IPS-NIHi11 (cell line): Measurements from ENCODE around the gene PHACTR1.
A peak's percentile ranks its signal among the peaks of the same experiment; 100 is the strongest.

Source experiments
- DNase-seq: peaks from one replicate; pipeline ENCODE4 v3.0.0; 2012; ENCODE audit warnings: mixed read lengths, low spot score

The PHACTR1 gene

GRCh38 chr6:13030396-13030795 is 313.8 kb downstream of the PHACTR1 start:
- DNase-seq, result no peak

DNA sequence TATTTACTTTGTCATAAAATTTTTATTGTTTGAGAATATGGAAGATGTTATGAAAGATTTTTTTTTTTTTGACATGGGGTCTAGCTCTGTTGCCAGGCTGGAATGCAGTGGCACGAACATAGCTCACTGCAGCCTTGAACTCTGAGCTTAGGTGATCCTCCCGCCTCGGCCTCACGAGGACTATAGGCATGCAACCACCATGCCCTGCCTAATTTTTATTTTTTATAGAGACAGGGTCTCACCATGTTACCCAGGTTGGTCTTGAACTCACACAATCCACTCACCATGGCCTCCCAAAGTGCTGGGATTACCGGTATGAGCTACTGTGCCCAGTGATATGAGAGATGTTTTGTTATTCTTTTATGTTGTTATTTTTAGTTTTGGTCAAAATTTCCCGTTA is 316.0 kb downstream of the PHACTR1 start:
- DNase-seq, result no peak

GRCh38 chr6:13033145-13033544 is 316.6 kb downstream of the PHACTR1 start:
- no peak for DNase-seq

DNA sequence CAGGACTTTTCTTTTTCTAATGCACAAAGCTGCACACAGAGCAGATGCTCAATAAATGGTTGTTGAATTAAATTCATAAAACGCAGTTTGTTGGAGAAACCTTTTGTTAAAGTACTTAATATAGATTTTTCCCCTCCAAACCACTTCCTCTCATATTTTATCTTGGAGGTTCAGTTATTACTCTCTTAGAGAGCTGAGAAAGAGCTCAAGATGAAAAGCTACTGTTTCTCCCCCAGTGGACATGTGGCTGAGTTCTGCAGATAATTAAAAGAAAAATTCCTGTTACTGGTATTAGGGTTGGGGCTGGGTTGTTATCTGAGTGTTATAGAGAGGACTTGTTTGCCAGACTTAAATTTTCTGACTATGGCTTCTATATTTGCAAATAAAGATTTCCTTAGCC is 317.7 kb downstream of the PHACTR1 start:
- no peak for DNase-seq

GRCh38 chr6:13035606-13036005 is 319.0 kb downstream of the PHACTR1 start:
- no peak for DNase-seq

DNA sequence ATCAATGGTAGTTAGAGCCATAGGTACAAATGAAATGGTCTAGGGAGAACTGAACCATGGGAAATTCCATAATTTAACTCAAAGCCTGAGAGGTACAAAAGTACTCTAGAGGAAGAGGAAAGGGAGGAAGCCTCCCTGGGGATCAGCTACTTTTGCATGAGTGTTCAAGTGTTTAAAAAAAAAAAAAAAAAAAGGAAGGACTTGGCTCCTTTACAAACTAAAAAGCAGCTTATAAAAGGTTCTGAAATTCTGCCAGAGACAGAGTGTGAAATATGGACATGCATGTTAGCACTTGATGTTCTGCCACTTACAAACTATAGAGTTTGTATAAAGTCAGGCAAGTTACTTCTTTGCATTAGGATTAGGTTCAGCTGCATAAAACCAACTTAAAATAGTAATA is 321.7 kb downstream of the PHACTR1 start:
- DNase-seq, result no peak

DNA sequence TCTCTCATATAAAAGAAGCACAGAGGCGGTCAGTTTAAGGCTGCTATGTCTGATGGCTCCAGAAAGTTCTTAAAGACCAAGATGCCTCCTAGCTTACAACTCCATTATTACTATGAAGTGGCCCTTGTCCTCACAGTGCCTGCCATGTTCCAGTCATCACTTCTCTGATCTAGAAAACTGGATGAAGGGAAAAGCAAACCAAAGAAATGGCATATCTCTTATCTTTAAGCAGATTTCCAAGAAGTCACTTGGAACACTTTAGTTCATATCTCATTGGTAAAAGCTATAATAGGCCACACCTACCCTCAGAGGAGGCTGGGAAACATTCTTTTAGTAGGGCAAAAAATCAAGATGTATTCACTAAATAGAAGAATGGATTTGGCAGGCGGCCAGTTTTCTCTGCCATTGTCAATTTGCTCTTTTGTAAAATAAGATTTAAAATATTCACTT is 322.2 kb downstream of the PHACTR1 start:
- no peak for DNase-seq

DNA sequence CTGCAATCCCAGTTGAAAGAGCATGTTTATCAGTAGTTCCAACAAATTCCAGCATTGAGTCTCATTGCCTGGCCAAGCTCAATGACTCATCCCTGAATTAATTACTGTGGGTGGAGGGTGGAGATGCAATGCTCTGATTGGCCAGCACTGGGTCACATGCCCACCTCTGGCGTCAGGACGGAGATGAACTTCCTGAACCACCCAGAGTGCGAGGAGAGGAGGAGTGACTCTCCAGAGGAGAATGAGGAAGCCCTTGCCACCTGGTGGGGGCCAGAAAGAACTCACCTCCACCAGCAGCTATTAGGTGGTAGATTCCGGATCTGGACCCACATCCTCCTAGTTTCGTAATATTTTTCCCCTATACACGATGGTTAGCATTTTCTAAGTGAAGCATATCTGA is 327.8 kb downstream of the PHACTR1 start:
- DNase-seq, result peak; percentile 42

DNA sequence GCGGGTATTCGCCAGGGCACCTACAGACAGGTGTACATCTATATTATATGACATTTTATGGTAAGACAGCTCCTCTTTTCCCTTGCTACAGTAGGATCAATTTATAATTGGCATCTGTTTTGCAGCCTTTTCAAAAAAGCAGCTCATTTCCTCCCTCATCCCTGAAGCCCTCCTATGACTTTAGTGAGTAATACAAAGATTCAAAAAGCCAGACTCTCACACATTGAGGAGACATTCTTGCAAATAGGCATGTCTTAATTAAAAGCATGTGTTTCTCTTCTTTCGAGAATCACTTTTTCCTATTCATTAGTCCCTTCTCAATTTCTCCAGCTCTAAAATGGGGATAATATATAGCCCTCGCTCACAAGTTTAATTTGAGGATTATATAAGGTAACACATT is 328.3 kb downstream of the PHACTR1 start:
- DNase-seq, result no peak

DNA sequence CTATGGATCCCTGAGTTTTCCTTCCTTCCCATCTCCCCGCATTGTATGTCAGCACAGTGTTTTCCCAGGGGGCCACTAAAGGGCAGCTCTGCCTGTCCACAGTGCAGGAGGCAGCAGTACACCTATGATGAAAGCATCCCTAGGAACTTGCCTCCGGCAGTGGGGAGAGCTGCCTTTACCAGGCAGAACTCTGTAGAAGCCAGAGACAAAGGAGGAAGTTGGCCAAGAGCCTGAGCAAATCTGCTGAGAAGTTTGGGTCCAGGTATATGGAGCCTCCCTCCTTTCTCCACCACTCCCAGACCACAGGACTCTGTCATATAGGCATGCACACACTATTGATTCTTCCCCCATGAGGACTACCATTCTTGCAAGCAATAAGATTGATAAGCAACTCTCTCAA is 329.1 kb downstream of the PHACTR1 start:
- no peak for DNase-seq

- no peak for DNase-seq
Measured at GRCh38 chr6:13046084-13046483, 329.5 kb downstream of the PHACTR1 start.

DNA sequence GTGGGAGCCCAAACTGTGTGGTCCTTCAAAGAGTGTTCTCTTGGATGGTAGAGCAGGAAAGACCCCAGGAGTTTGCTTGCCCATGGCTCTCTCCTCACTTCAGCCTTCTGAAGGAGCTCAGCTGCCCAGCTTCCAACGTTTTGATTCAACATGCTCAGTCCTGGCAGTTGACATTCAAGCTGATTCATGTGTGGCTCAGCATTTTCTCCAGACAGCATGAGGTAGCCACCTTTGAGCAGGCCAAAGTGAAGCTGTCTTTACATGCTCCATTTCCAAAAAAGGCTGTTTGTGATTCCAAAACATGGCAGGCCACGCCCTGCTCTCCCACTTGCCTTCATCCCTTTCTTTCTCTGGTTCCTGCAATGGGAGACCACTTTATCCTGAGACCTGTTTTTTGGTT is 331.5 kb downstream of the PHACTR1 start:
- no peak for DNase-seq

DNA sequence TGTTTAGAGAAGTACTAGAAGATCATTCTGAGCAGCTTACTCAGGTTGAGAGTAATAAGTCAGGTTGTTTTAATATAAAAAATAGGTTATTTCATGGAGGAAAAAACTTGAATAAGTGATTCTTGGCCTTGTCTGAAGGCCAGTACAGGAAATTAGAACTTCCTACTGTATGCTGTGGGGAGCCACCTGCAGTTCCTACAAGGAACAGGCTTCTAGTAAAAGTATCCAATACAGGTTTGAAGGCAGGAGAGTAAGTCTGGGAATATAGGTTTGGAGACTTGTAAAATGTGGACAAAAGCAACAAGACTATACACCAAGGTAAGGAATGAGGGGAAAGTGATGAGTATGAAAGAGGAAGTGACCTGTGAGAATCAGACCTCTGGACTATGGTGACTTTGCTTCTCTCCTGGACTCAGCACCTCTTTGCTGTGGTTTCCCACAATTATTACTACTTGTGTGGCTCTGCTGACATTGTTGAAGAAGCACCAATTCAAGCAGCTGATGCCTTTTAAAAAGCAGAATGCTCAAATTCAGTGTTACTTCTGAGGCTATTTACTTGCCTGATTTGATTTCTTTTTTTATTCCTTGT is 333.2 kb downstream of the PHACTR1 start:
- no peak for DNase-seq

- no peak for DNase-seq
Measured at GRCh38 chr6:13053006-13053461, 336.5 kb downstream of the PHACTR1 start.

DNA sequence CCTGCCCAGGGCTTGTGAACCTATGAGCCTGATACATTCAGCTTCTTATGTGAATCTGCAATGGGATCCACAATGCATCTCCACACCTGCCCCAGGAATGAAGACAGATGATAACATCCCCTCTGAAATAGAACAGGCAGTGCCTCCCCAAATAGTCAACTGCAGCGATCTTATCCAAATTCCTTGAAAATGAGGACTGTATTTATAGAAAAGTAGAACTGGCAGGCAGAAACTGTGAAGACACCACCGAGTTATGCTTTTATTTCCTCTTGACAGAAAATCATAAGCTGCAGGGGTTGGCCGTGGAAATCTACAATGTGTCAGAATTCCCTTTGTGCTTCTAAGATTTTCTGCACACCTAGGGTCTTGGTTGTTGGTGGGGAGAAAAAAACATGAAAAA is 341.5 kb downstream of the PHACTR1 start:
- no peak for DNase-seq

DNA sequence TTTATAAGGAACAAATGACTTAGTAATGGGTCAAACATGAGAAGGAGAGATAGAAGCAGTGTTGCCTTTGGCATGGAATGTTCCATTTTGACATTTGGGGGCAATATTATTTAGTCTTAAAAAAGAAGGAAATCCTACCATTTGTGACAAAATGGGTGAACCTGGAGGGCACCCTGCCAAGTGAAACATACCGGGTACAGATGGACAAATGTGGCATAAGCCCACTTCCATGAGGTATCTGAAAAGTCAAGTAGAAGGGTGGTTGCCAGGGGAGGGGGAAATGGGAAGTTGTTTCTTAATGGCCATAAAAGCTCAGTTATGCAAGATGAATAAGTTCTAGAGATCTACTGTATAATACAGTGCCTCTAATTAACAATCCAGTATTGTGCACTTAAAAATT is 342.5 kb downstream of the PHACTR1 start:
- DNase-seq, result no peak

GRCh38 chr6:13063300-13063918 is 346.8 kb downstream of the PHACTR1 start:
- DNase-seq, result no peak

DNA sequence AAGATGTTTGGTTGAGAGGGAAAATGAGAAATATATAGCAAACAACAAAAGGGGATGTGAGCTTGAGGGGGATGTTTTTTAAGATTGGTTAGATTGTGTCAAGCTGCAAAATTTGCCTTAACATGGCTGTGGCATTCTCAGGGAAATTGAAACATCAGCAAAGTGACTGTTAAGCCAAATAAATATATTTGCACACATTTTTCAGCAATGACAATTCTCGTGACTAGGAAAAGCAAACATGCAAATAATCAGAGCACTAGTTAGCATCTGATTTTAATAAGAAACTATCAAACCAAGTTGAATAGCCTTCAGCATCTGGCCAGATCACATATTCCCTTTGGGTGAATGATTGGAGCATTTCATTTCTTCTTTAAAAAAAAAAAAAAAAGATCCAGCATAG is 349.0 kb downstream of the PHACTR1 start:
- DNase-seq, result no peak

- no peak for DNase-seq
Measured at GRCh38 chr6:13066050-13066449, 349.5 kb downstream of the PHACTR1 start.

GRCh38 chr6:13066820-13067219 is 350.3 kb downstream of the PHACTR1 start:
- no peak for DNase-seq

GRCh38 chr6:13068586-13069210 is 352.1 kb downstream of the PHACTR1 start:
- DNase-seq, result no peak

GRCh38 chr6:13071550-13072345 is 355.2 kb downstream of the PHACTR1 start:
- no peak for DNase-seq
